Endothelial cell (in vitro differentiated cells): ENCODE data around the gene EGFL8. TPM values are rescaled to one million over a fixed set of nuclear protein-coding genes. Genes with fewer than 3 reads are reported as not detected.
"Not testable (repeated sequence)": the region's sequence is repeated elsewhere in the genome, so short reads cannot be mapped to it uniquely, and the experiment has no call there.

Source experiments
- DNase-seq: peaks from one replicate; pipeline ENCODE4 v3.0.0; 2021; ENCODE audit warnings: low spot score
- H3K27ac Mint-ChIP-seq: one replicate; pipeline ENCODE4 v1.8.0; 2021; ENCODE audit warnings: mixed read lengths, inconsistent platforms; ENCODE audit not compliant: unreplicated experiment
- H3K27me3 Mint-ChIP-seq: one replicate; pipeline ENCODE4 v1.8.0; 2021; ENCODE audit warnings: mild to moderate bottlenecking, moderate library complexity, mixed read lengths, inconsistent platforms; ENCODE audit not compliant: unreplicated experiment
- H3K36me3 Mint-ChIP-seq: one replicate; pipeline ENCODE4 v1.8.0; 2021; ENCODE audit warnings: mild to moderate bottlenecking, low read depth, mixed read lengths, inconsistent platforms; ENCODE audit not compliant: unreplicated experiment
- H3K4me1 Mint-ChIP-seq: one replicate; pipeline ENCODE4 v1.8.0; 2021; ENCODE audit warnings: mild to moderate bottlenecking, mixed read lengths, inconsistent platforms; ENCODE audit not compliant: unreplicated experiment
- H3K4me3 Mint-ChIP-seq: one replicate; pipeline ENCODE4 v1.8.0; 2021; ENCODE audit warnings: mild to moderate bottlenecking, mixed read lengths, inconsistent platforms; ENCODE audit not compliant: unreplicated experiment
- H3K9me3 Mint-ChIP-seq: one replicate; pipeline ENCODE4 v1.8.0; 2021; ENCODE audit warnings: mixed read lengths, inconsistent platforms; ENCODE audit not compliant: unreplicated experiment
- CTCF ChIP-seq: fragments of 200-600 bp; sonication (generic); IDR thresholded peaks from one replicate; pipeline ENCODE4 v1.5.0; 2021; ENCODE audit warnings: antibody characterized with exemption; ENCODE audit not compliant: unreplicated experiment
- total RNA-seq: library from RNA; stranded (reverse); fragmentation: NEBNext Ultra II Directional; extraction: Animal tissue kit (Norgen Biotek cat#: 25700); gene quantifications from one replicate; pipeline ENCODE4 v1.2.1, GENCODE V29; 2021; ENCODE audit not compliant: unreplicated experiment

EGFL8 gene
- total RNA-seq, 1 donor from 2014 or later: 37.4 TPM

GRCh38 chr6:32132110-32132509 is 32.3 kb upstream of the EGFL8 start:
- peaks cover 2% of the 10 kb centered on the region for H3K27me3 Mint-ChIP-seq
- H3K27ac Mint-ChIP-seq: no peak overlapping the region
- no peak for DNase-seq
- H3K36me3 Mint-ChIP-seq: no peaks in the 10 kb centered on the region
- H3K9me3 Mint-ChIP-seq: no peaks in the 10 kb centered on the region
- no peak overlapping the region for H3K4me3 Mint-ChIP-seq
- H3K4me1 Mint-ChIP-seq: peaks cover 16% of the 10 kb centered on the region
- no peak for TF ChIP-seq CTCF

GRCh38 chr6:32133786-32134185 is 30.6 kb upstream of the EGFL8 start:
- Mint-ChIP-seq H3K4me3 (no peak overlapping the region), H3K9me3 (no peaks in the 10 kb centered on the region), H3K27ac (no peak overlapping the region), H3K36me3 (no peaks in the 10 kb centered on the region), H3K4me1 (peaks cover 6% of the 10 kb centered on the region), H3K27me3 (no peaks in the 10 kb centered on the region)
- no peak for TF ChIP-seq CTCF
- no peak for DNase-seq

- H3K9me3 Mint-ChIP-seq: no peaks in the 10 kb centered on the region
- H3K4me3 Mint-ChIP-seq: no peak overlapping the region
- H3K4me1 Mint-ChIP-seq: no peaks in the 10 kb centered on the region
- no peaks in the 10 kb centered on the region for H3K27me3 Mint-ChIP-seq
- H3K36me3 Mint-ChIP-seq: no peaks in the 10 kb centered on the region
- no peak for DNase-seq
- no peak for TF ChIP-seq CTCF
- H3K27ac Mint-ChIP-seq: no peak overlapping the region
Measured at GRCh38 chr6:32137454-32137853, 26.9 kb upstream of the EGFL8 start.

- Mint-ChIP-seq H3K4me1 (no peaks in the 10 kb centered on the region), H3K9me3 (no peaks in the 10 kb centered on the region), H3K27ac (no peak overlapping the region), H3K27me3 (peaks cover 3% of the 10 kb centered on the region), H3K36me3 (no peaks in the 10 kb centered on the region), H3K4me3 (no peak overlapping the region)
- DNase-seq: no peak
- no peak for TF ChIP-seq CTCF
Measured at GRCh38 chr6:32139590-32139989, 24.8 kb upstream of the EGFL8 start.

GRCh38 chr6:32140420-32141046 is 23.9 kb upstream of the EGFL8 start:
- TF ChIP-seq CTCF: no peak
- no peak overlapping the region for H3K4me3 Mint-ChIP-seq
- H3K4me1 Mint-ChIP-seq: no peaks in the 10 kb centered on the region
- DNase-seq: no peak
- H3K36me3 Mint-ChIP-seq: no peaks in the 10 kb centered on the region
- H3K27me3 Mint-ChIP-seq: peaks cover 3% of the 10 kb centered on the region
- H3K27ac Mint-ChIP-seq: no peak overlapping the region
- H3K9me3 Mint-ChIP-seq: no peaks in the 10 kb centered on the region

GRCh38 chr6:32144238-32144637 is 20.2 kb upstream of the EGFL8 start:
- not testable (repeated sequence) for H3K4me3 Mint-ChIP-seq, H3K27ac Mint-ChIP-seq, H3K9me3 Mint-ChIP-seq, DNase-seq, H3K36me3 Mint-ChIP-seq
- Mint-ChIP-seq H3K27me3 (peaks cover 14% of the 10 kb centered on the region), H3K4me1 (peaks cover 13% of the 10 kb centered on the region)
